GM23248 (cell line): ENCODE data around the gene WNK2. TPM values are rescaled to one million over a fixed set of nuclear protein-coding genes. Genes with fewer than 3 reads are reported as not detected.
A peak's percentile ranks its signal among the peaks of the same experiment; 100 is the strongest.

Experiments
- DNase-seq: peaks from one replicate; pipeline ENCODE4 v3.0.0-alpha.2; 2015
- H2AFZ ChIP-seq: fragments of 200-600 bp; sonication (generic); 2 replicates; pipeline ENCODE4 v1.6.1; 2016; ENCODE audit warnings: antibody characterized with exemption
- H3F3A ChIP-seq: fragments of 200-600 bp; sonication (generic); 2 replicates; pipeline ENCODE4 v1.6.1; 2016; ENCODE audit warnings: mild to moderate bottlenecking, antibody characterized with exemption, mixed run types; ENCODE audit not compliant: insufficient read depth
- H3K27ac ChIP-seq: fragments of 200-600 bp; sonication (generic); 2 replicates; pipeline ENCODE4 v1.5.1; 2016; ENCODE audit warnings: mild to moderate bottlenecking
- H3K27me3 ChIP-seq: fragments of 200-600 bp; sonication (generic); replicated peaks from 2 replicates; pipeline ENCODE4 v1.6.1; 2016; ENCODE audit warnings: mild to moderate bottlenecking; ENCODE audit not compliant: insufficient read depth
- H3K36me3 ChIP-seq: fragments of 200-600 bp; sonication (generic); 2 replicates; pipeline ENCODE4 v1.6.1; 2016; ENCODE audit warnings: low read depth, mild to moderate bottlenecking
- H3K4me1 ChIP-seq: fragments of 200-600 bp; sonication (generic); 2 replicates; pipeline ENCODE4 v1.6.1; 2016; ENCODE audit warnings: mild to moderate bottlenecking; ENCODE audit not compliant: insufficient read depth
- H3K4me2 ChIP-seq: fragments of 200-600 bp; sonication (generic); one replicate; pipeline ENCODE4 v1.6.1; 2016; ENCODE audit warnings: mild to moderate bottlenecking; ENCODE audit not compliant: unreplicated experiment
- H3K4me3 ChIP-seq: fragments of 200-600 bp; sonication (generic); 2 replicates; pipeline ENCODE4 v1.5.1; 2016; ENCODE audit warnings: mild to moderate bottlenecking
- H3K79me2 ChIP-seq: fragments of 200-600 bp; sonication (generic); 2 replicates; pipeline ENCODE4 v1.6.1; 2016; ENCODE audit warnings: mild to moderate bottlenecking; ENCODE audit not compliant: insufficient read depth
- H3K9ac ChIP-seq: fragments of 200-600 bp; sonication (generic); 2 replicates; pipeline ENCODE4 v1.6.1; 2016; ENCODE audit warnings: mild to moderate bottlenecking
- H3K9me2 ChIP-seq: fragments of 200-600 bp; sonication (generic); 2 replicates; pipeline ENCODE4 v1.6.1; 2016; ENCODE audit warnings: mixed run types, mild to moderate bottlenecking, moderate library complexity; ENCODE audit not compliant: insufficient read depth
- H3K9me3 ChIP-seq: fragments of 200-600 bp; sonication (generic); one replicate; pipeline ENCODE4 v1.6.1; 2017; ENCODE audit warnings: low read depth
- H4K20me1 ChIP-seq: fragments of 200-600 bp; sonication (generic); 2 replicates; pipeline ENCODE4 v1.6.0; 2016; ENCODE audit not compliant: insufficient read depth
- EZH2 ChIP-seq: fragments of 200-600 bp; sonication (generic); IDR thresholded peaks from 2 replicates; pipeline ENCODE4 v1.6.1; 2018; ENCODE audit warnings: antibody characterized with exemption, mild to moderate bottlenecking; ENCODE audit not compliant: insufficient read depth, poor library complexity, severe bottlenecking
- EZH2phosphoT487 ChIP-seq: fragments of 200-600 bp; sonication (generic); IDR thresholded peaks from 2 replicates; pipeline ENCODE4 v1.6.1; 2018; ENCODE audit warnings: antibody characterized with exemption, moderate library complexity, mild to moderate bottlenecking, low read depth; ENCODE audit not compliant: insufficient read depth
- WGBS, 2 experiments: methylation state at CpG; one replicate each; pipeline ENCODE4 v1.1.6; 2015 to 2017; ENCODE audit warnings: low lambda C conversion rate in 2 of 2, low coverage in 1 of 2; ENCODE audit errors: missing lambda C conversion rate in 2 of 2; 5-methylcytosine and 5-hydroxymethylcytosine counted together
- in situ Hi-C: fragments of 300-500 bp; cut with MboI; formaldehyde crosslinking; loops from 2 replicates; pipeline ENCODE4 v1.15.0; 2020
- polyA plus RNA-seq: library from polyadenylated mRNA; unstranded; fragments of >200 nt; fragmentation: Nextera tagmentation; extraction: Ambion mirVana; gene quantifications from 2 replicates; pipeline ENCODE4 v1.2.1, GENCODE V29; 2016
- total RNA-seq: library from RNA; depleted of rRNA; stranded (reverse); fragments of >200 nt; shearing (Covaris generic); gene quantifications from 2 replicates; pipeline ENCODE4 v1.2.3, GENCODE V29; 2014

WNK2 gene
- total and polyA plus RNA-seq, 2 experiments from 2014 or later: not detected

- Histone ChIP-seq H3K36me3 (no peaks in the 10 kb centered on the region), H3K9me3 (no peaks in the 10 kb centered on the region), H3K27me3 (no peaks in the 10 kb centered on the region), H3K4me1 (peaks cover 6% of the 10 kb centered on the region; the same call in 1 of the 2 replicates), H3K9ac (no peak overlapping the region), H3K4me2 (no peak overlapping the region), H4K20me1 (no peaks in the 10 kb centered on the region), H3K4me3 (no peak overlapping the region), H2AFZ (no peak overlapping the region), H3K27ac (no peak overlapping the region), H3K9me2 (no peaks in the 10 kb centered on the region), H3K79me2 (no peaks in the 10 kb centered on the region), H3F3A (no peaks in the 10 kb centered on the region)
- WGBS, 2 experiments: 40 to 42% methylated on average over 3 to 4 of the region's 4 CpGs
- no peak for DNase-seq
- in situ Hi-C loops: no loop called here
- no peak for TF ChIP-seq EZH2phosphoT487
- no peak for TF ChIP-seq EZH2
These were observed 36.7 kb downstream of the WNK2 start for GRCh38 chr9:93220627-93221026.

- no peak overlapping the region for H3K4me2 ChIP-seq
- WGBS, 2 experiments: 66 to 69% methylated on average over 4 to 9 of the region's 9 CpGs
- no peak overlapping the region for H3K4me3 ChIP-seq
- H3K4me1 ChIP-seq: peaks cover 6% of the 10 kb centered on the region; the same call in 1 of the 2 replicates
- H3K79me2 ChIP-seq: no peaks in the 10 kb centered on the region
- no peaks in the 10 kb centered on the region for H3K9me2 ChIP-seq
- no peaks in the 10 kb centered on the region for H3K9me3 ChIP-seq
- no peaks in the 10 kb centered on the region for H3F3A ChIP-seq
- H2AFZ ChIP-seq: no peak overlapping the region
- no peaks in the 10 kb centered on the region for H3K36me3 ChIP-seq
- no peaks in the 10 kb centered on the region for H3K27me3 ChIP-seq
- no peak overlapping the region for H3K27ac ChIP-seq
- in situ Hi-C loops: no loop called here
- TF ChIP-seq EZH2phosphoT487 (no peak), EZH2 (no peak)
- DNase-seq: no peak
- no peak overlapping the region for H3K9ac ChIP-seq
- H4K20me1 ChIP-seq: no peaks in the 10 kb centered on the region
These were observed 37.1 kb downstream of the WNK2 start for GRCh38 chr9:93221044-93221443.

GRCh38 chr9:93222890-93223259 is 38.9 kb downstream of the WNK2 start:
- in situ Hi-C loops: no loop called here
- H2AFZ ChIP-seq: no peak overlapping the region
- no peak for DNase-seq
- no peaks in the 10 kb centered on the region for H3K9me2 ChIP-seq
- H3K27ac ChIP-seq: no peak overlapping the region
- H3K4me2 ChIP-seq: no peak overlapping the region
- no peaks in the 10 kb centered on the region for H3K79me2 ChIP-seq
- H4K20me1 ChIP-seq: no peaks in the 10 kb centered on the region
- H3K9ac ChIP-seq: no peak overlapping the region
- H3K4me3 ChIP-seq: no peak overlapping the region
- 94 to 100% methylated on average over 7 of the region's 7 CpGs for WGBS, 2 experiments
- TF ChIP-seq EZH2phosphoT487: no peak
- no peak for TF ChIP-seq EZH2
- no peaks in the 10 kb centered on the region for H3K9me3 ChIP-seq
- no peaks in the 10 kb centered on the region for H3K27me3 ChIP-seq
- H3K4me1 ChIP-seq: peaks cover 6% of the 10 kb centered on the region; the same call in 1 of the 2 replicates
- H3F3A ChIP-seq: no peaks in the 10 kb centered on the region
- no peaks in the 10 kb centered on the region for H3K36me3 ChIP-seq

DNA sequence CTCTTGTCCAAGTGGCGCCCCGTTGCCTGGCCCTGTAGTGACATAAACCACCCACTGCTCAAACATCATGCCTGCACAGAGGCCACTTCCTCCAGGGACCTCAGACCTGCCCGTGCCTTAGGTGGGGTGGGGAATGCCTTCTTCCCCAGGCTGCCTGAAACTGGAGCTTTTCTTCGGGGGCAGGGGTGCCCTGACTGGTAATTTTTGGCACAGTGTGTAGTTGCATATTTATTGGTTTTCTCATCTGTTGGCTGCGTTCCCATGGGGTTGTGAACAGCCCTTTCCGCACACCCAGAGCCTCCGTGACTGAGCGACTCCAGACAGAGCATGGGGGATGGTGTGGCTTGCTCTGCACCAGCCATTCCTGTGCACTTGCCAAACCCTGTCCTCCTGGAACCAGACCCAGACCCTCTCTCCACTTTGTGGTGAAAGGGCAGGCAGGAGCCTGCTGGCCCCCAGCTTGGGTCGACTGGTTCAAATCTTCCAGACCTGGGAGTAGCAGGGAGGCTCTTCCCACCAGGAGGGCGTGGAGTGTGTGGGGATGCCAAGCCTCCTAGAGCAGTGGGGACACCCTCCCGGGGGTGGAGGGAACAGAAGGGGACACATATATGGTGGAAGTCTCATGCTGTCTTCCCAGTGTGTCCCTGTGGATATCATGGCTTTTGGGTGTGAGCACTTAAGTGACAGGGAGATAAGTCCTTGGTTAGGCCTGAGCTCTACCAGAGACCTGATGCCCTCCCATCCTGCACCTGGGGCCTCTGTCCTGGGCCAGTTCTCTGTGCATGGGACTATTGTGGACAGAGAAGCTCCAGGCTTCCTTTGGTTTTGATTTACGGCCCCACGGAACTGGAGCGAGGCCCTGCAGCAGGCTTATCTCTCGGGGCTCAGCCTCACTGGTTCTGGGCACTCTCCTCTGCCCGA is 39.6 kb downstream of the WNK2 start:
- Histone ChIP-seq H4K20me1 (no peaks in the 10 kb centered on the region), H3K4me2 (no peak overlapping the region), H3K79me2 (no peaks in the 10 kb centered on the region), H3K4me3 (no peak overlapping the region), H3K9me2 (no peaks in the 10 kb centered on the region), H3K27me3 (0 out of 2 replicates have a peak, but pooled peaks cover 1% of the 10 kb centered on the region), H3K9ac (no peak overlapping the region), H3K27ac (no peak overlapping the region), H3K9me3 (no peaks in the 10 kb centered on the region), H3K36me3 (no peaks in the 10 kb centered on the region), H3F3A (no peaks in the 10 kb centered on the region), H2AFZ (no peak overlapping the region), H3K4me1 (peaks cover 6% of the 10 kb centered on the region; the same call in 1 of the 2 replicates)
- in situ Hi-C loops: no loop called here
- 42 to 43% methylated on average over 16 of the region's 16 CpGs for WGBS, 2 experiments
- TF ChIP-seq EZH2phosphoT487 (no peak), EZH2 (no peak)
- peak; percentile 82 for DNase-seq
